Brain microvascular endothelial cell (primary cell): ENCODE measurements around the gene EPHB2.
"Not testable (repeated sequence)": the region's sequence is repeated elsewhere in the genome, so short reads cannot be mapped to it uniquely, and the experiment has no call there.

Source experiments
- DNase-seq: peaks from one replicate; pipeline ENCODE4 v3.0.0-alpha.2; 2020
- H3K27ac ChIP-seq: fragments of 250-450 bp; sonication (Bioruptor Pico); 2 replicates; pipeline ENCODE4 v1.5.1; 2020; ENCODE audit warnings: mild to moderate bottlenecking, moderate library complexity
- H3K27me3 ChIP-seq: fragments of 250-450 bp; sonication (Bioruptor Pico); replicated peaks from 2 replicates; pipeline ENCODE4 v1.5.1; 2020; ENCODE audit warnings: mild to moderate bottlenecking
- H3K36me3 ChIP-seq: fragments of 250-450 bp; sonication (Bioruptor Pico); replicated peaks from 2 replicates; pipeline ENCODE4 v1.5.1; 2020; ENCODE audit warnings: mild to moderate bottlenecking
- H3K4me3 ChIP-seq: 2 replicates; pipeline ENCODE4 v1.5.1; 2011; ENCODE audit warnings: low read depth, mild to moderate bottlenecking, control low read depth, low read length, moderate library complexity
- in situ Hi-C: cut with HindIII; loops from 2 replicates; pipeline ENCODE4 v1.10.0; 2017; ENCODE audit warnings: low sequenced_read_pairs, low pct_ligation_motif_present
- TF ChIP-seq, protein P1 (sequence below): IDR thresholded peaks from 2 replicates; pipeline ENCODE4 v1.5.1; 2011; ENCODE audit warnings: low read depth, mild to moderate bottlenecking, moderate library complexity, low read length, control low read depth, inconsistent platforms; ENCODE audit errors: missing control alignments

Gene EPHB2

DNA sequence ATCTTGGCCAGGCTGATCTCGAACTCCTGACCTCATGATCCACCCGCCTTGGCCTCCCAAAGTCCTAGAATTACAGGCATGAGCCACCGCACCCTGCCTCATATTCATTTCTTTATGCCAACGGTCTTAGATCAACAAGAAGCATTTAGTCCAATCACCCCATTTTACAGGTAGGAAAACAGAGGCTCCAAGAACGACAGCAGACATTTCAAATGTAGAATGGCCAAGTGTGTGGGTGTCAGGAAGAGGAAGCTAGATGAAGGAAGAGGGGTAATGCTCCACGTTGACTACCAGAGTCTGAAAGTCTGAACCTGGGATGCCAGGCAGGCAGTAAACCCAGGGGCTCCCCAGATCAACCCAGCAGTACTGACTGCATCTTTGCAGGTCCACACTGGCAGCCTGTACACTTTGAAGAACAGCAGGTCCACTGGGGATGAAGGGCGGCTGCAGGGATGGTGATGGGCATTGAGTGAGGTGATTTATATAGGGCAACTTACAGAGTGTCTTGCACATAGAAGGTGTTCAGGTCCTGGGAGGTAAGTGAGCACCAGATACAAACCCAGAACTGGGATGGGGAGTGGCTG lies 120.2 kb downstream of the EPHB2 start:
- no peaks in the 10 kb centered on the region for H3K36me3 ChIP-seq
- TF ChIP-seq, protein P1, sequence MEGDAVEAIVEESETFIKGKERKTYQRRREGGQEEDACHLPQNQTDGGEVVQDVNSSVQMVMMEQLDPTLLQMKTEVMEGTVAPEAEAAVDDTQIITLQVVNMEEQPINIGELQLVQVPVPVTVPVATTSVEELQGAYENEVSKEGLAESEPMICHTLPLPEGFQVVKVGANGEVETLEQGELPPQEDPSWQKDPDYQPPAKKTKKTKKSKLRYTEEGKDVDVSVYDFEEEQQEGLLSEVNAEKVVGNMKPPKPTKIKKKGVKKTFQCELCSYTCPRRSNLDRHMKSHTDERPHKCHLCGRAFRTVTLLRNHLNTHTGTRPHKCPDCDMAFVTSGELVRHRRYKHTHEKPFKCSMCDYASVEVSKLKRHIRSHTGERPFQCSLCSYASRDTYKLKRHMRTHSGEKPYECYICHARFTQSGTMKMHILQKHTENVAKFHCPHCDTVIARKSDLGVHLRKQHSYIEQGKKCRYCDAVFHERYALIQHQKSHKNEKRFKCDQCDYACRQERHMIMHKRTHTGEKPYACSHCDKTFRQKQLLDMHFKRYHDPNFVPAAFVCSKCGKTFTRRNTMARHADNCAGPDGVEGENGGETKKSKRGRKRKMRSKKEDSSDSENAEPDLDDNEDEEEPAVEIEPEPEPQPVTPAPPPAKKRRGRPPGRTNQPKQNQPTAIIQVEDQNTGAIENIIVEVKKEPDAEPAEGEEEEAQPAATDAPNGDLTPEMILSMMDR = no peak
- DNase-seq = no peak
- no peaks in the 10 kb centered on the region for H3K27me3 ChIP-seq
- in situ Hi-C loops = no loop called here
- no peak overlapping the region for H3K4me3 ChIP-seq
- H3K27ac ChIP-seq = no peak overlapping the region

DNA sequence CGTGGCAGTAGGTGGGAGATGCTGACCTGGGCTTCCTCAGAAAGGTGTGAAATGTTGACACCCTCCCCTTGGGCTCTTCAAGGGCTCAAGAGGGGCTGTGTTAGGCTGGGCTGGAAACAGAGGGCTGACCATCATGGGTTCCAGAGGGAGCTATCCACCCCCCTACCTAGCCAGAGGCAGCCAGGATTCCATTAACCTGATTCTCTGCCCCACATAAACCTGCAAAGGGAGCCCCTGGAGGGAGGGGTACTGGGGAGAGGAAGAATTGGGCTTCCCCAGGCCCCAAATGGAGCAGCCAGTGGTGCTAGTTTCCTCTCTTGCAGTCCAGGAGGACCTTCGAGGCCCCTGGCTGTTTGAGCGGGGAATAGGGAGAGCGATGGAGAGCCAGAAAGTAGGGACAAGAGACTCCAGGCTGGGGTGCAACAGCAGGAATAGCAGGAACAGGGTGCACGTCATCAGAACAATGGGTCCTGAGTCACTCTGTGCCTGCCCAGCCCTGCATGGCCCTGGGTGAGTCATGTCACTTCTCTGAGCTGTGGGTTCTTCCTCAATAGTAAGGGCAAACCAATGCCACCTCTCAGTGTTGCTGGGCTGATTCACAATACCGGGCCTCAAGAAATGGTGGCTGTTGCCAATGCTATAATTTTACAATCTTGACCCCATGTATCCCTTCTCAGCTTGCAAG lies 121.2 kb downstream of the EPHB2 start:
- in situ Hi-C loops = no loop called here
- Histone ChIP-seq H3K36me3 (no peaks in the 10 kb centered on the region), H3K27me3 (no peaks in the 10 kb centered on the region), H3K27ac (peak overlapping the region; percentile 74), H3K4me3 (no peak overlapping the region)
- peak; percentile 91 for DNase-seq
- TF ChIP-seq, protein P1 = no peak

DNA sequence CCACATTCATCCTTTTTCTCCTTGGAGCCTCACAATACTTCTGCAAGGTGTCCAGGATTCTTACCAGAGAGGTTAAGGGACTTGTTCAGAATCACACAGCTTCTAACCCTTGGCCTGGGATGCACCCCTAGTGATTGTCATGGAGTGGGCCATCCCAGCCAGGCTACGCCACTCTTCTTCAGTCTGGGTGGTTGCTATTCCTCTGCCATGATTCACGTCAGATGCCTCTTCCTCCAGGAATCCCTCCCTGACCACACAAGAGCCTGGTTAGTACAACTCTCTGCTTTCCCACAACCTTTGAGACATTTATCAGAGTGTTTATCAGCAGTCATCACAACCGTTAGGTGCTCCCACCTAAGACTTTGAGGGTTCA lies 121.8 kb downstream of the EPHB2 start:
- DNase-seq = peak; percentile 71
- Histone ChIP-seq H3K36me3 (no peaks in the 10 kb centered on the region), H3K27me3 (no peaks in the 10 kb centered on the region), H3K4me3 (no peak overlapping the region), H3K27ac (peak overlapping the region; percentile 74)
- TF ChIP-seq, protein P1 = no peak
- in situ Hi-C loops = no loop called here

DNA sequence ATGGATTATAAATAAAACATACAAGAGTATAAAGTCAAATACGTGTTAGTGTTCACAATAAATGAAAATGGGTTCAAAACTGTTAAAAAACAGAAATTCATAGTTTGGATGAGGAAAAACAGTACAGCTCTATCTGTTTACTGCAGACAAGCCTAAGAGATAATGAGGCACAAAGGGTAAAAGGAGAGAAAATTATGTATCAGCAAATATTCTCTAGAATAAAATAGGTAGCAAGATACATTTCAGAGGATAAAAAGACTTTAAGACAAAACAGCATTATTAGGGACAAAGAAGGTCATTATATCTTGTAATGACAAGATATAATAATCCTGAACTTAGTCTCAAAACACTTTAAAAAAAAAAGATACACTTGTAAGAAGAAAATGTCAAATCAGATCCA lies 123.1 kb downstream of the EPHB2 start:
- in situ Hi-C loops = no loop called here
- TF ChIP-seq, protein P1 = no peak
- Histone ChIP-seq H3K36me3 (no peaks in the 10 kb centered on the region), H3K27ac (no peak overlapping the region), H3K4me3 (no peak overlapping the region), H3K27me3 (no peaks in the 10 kb centered on the region)
- DNase-seq = no peak

DNA sequence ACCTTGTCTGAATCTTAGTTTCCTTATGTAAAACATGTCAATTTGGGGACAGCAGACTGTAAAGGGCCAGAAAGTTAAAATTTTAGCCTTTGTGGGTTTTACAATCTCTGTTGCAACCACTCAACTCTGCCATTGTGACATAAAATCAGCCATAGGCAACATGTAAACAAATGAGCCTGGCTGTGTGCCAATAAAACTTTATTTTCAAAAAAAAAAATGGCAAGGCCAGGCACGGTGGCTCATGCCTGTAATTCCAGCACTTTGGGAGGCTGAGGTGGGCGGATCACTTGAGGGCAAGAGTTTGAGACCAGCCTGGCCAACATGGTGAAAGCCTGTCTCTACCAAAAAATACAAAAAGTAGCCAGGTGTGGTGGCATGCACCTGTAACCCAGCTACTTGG lies 123.8 kb downstream of the EPHB2 start:
- H3K27me3 ChIP-seq, H3K4me3 ChIP-seq, H3K36me3 ChIP-seq, DNase-seq, in situ Hi-C loops, H3K27ac ChIP-seq: not testable (repeated sequence)

DNA sequence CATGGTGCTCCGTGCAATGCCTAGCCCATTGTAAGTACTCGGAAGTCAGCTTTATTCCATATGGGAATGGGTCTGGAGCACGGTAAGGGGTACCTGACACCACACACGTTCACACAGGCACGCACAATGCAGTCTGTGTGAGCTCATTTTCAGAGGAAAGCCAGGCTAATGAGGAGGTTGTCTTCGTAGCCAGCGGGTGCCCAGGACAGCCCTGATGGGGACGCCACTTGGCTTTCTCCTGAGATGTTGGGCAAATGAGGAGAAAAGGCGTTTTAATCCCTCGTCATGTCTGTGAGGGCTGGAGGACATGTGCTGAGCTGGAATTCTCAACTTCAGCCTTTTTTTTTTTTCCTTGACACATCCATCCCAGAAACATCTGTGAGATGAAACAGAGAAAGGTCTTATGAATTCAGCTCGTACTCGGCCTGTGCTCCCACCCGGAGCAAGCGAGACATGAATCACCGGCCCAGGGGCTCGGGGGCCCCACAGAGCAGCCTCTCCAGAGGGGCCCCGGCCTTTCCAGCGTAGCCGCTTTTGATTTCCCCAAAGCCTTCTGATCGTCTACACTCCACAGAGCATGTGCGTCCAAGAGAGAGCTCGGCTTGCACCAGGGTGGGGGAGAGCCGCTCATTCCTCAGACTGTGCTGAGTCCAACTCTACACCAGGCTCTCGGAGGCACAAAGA lies 125.1 kb downstream of the EPHB2 start:
- H3K27ac ChIP-seq = no peak overlapping the region
- in situ Hi-C loops = no loop called here
- no peak for DNase-seq
- no peaks in the 10 kb centered on the region for H3K27me3 ChIP-seq
- no peak overlapping the region for H3K4me3 ChIP-seq
- no peaks in the 10 kb centered on the region for H3K36me3 ChIP-seq
- TF ChIP-seq, protein P1 = no peak
